GM19193 (cell line): ENCODE data around the gene ARL5B.

ENCODE experiments used
- POLR2A ChIP-seq: IDR thresholded peaks from 4 replicates; pipeline ENCODE4 v1.6.1; 2011; ENCODE audit not compliant: insufficient read depth, insufficient read length; ENCODE audit errors: extremely low read depth

ARL5B gene

GRCh38 chr10:18684416-18684815, 25.2 kb downstream of the ARL5B start:
- no peak for TF ChIP-seq POLR2A

GRCh38 chr10:18684953-18685352, 25.7 kb downstream of the ARL5B start:
- TF ChIP-seq POLR2A, result no peak

GRCh38 chr10:18685555-18685954, 26.3 kb downstream of the ARL5B start:
- TF ChIP-seq POLR2A, result no peak

GRCh38 chr10:18687195-18687594, 28.0 kb downstream of the ARL5B start:
- no peak for TF ChIP-seq POLR2A

- TF ChIP-seq POLR2A, result no peak
Measured at GRCh38 chr10:18687706-18688105, 28.5 kb downstream of the ARL5B start.

- no peak for TF ChIP-seq POLR2A
Measured at GRCh38 chr10:18689498-18689897, 30.3 kb downstream of the ARL5B start.

- TF ChIP-seq POLR2A, result no peak
Measured at GRCh38 chr10:18690541-18690940, 31.3 kb downstream of the ARL5B start.

GRCh38 chr10:18699849-18700840, 40.9 kb downstream of the ARL5B start:
- no peak for TF ChIP-seq POLR2A

GRCh38 chr10:18703521-18703920, 44.3 kb downstream of the ARL5B start:
- TF ChIP-seq POLR2A, result no peak

GRCh38 chr10:18710201-18710653, 51.0 kb downstream of the ARL5B start:
- no peak for TF ChIP-seq POLR2A

- TF ChIP-seq POLR2A, result no peak
Measured at GRCh38 chr10:18713077-18713476, 53.8 kb downstream of the ARL5B start.

GRCh38 chr10:18718991-18719390, 59.8 kb downstream of the ARL5B start:
- no peak for TF ChIP-seq POLR2A

- TF ChIP-seq POLR2A, result no peak
Measured at GRCh38 chr10:18719811-18720210, 60.6 kb downstream of the ARL5B start.

GRCh38 chr10:18721067-18721466, 61.8 kb downstream of the ARL5B start:
- TF ChIP-seq POLR2A, result no peak

GRCh38 chr10:18723801-18724200, 64.6 kb downstream of the ARL5B start:
- no peak for TF ChIP-seq POLR2A
